Panc1 (cell line): Measurements from ENCODE around the gene MYRIP. TPM values are rescaled to one million over a fixed set of nuclear protein-coding genes. Genes with fewer than 3 reads are reported as not detected.

Source experiments
- ATAC-seq: fragments of 200-7000 bp; cut with Tn5 transposase; 2 replicates; pipeline ENCODE4 v1.9.1; 2020; ENCODE audit warnings: mild to moderate bottlenecking, moderate library complexity
- BruUV-seq: library from RNA; stranded (reverse); fragments of 400-500 nt; replicated peaks from 2 replicates; lab custom pipeline; 2021; lab: Mats Ljungman, UMichigan
- CTCF ChIA-PET: fragments of 300-600 bp; sonication (Branson Sonifier 250); formaldehyde crosslinking; loops from one replicate; lab custom pipeline; 2022; ENCODE audit warnings: antibody characterized with exemption; lab: Charles Lee
- POLR2A ChIA-PET: fragments of 300-600 bp; sonication (Branson Sonifier 250); formaldehyde crosslinking; loops from one replicate; lab custom pipeline; 2022; ENCODE audit warnings: antibody characterized with exemption; lab: Charles Lee
- DNase-seq: peaks from one replicate; pipeline ENCODE4 v3.0.0-alpha.2; 2010; ENCODE audit warnings: low read depth, low spot score
- H3K27ac ChIP-seq: 2 replicates; pipeline ENCODE4 v1.5.1; 2011; ENCODE audit warnings: mild to moderate bottlenecking, low read length, inconsistent platforms
- H3K27me3 ChIP-seq: fragments of 200-500 bp; sonication (Bioruptor generic); 2 replicates; pipeline ENCODE4 v1.6.0; 2014; ENCODE audit warnings: low read length, inconsistent platforms; ENCODE audit not compliant: control insufficient read depth, insufficient read depth
- H3K36me3 ChIP-seq: fragments of 200-500 bp; sonication (Bioruptor generic); 2 replicates; pipeline ENCODE4 v1.5.1; 2014; ENCODE audit warnings: inconsistent platforms, mild to moderate bottlenecking, low read length, moderate library complexity; ENCODE audit not compliant: control insufficient read depth, insufficient read depth
- H3K4me1 ChIP-seq: 2 replicates; pipeline ENCODE4 v1.5.1; 2011; ENCODE audit warnings: inconsistent platforms, mild to moderate bottlenecking, low read length, moderate library complexity; ENCODE audit not compliant: control insufficient read depth, insufficient read depth
- H3K4me3 ChIP-seq, 2 experiments: 2 replicates each; pipeline ENCODE4 v1.5.1; 2011 to 2012; ENCODE audit warnings: low read depth in 2 of 2, low read length in 2 of 2, mild to moderate bottlenecking in 2 of 2, inconsistent platforms in 1 of 2, moderate library complexity in 1 of 2
- H3K9me3 ChIP-seq: fragments of 200-500 bp; sonication (Bioruptor generic); 2 replicates; pipeline ENCODE4 v1.5.1; 2014; ENCODE audit warnings: low read depth, mild to moderate bottlenecking, inconsistent platforms, low read length, moderate library complexity; ENCODE audit not compliant: control insufficient read depth, insufficient read depth
- CTCF ChIP-seq: fragments of 450-650 bp; IDR thresholded peaks from 2 replicates; pipeline ENCODE4 v1.5.1; 2017; ENCODE audit warnings: mild to moderate bottlenecking
- POLR2AphosphoS5 ChIP-seq: IDR thresholded peaks from 2 replicates; pipeline ENCODE4 v1.6.1; 2012; ENCODE audit warnings: mild to moderate bottlenecking, low read depth, low read length, moderate library complexity
- SIN3A ChIP-seq: IDR thresholded peaks from 2 replicates; pipeline ENCODE4 v1.6.1; 2012; ENCODE audit warnings: low read depth, mild to moderate bottlenecking, low read length, moderate library complexity, borderline replicate concordance; ENCODE audit not compliant: insufficient read depth
- TCF7L2 ChIP-seq: IDR thresholded peaks from 2 replicates; pipeline ENCODE4 v1.6.1; 2011; ENCODE audit warnings: mild to moderate bottlenecking, low read depth, low read length, inconsistent platforms
- in situ Hi-C: cut with HindIII; loops from 2 replicates; pipeline ENCODE4 v1.10.0; 2016; ENCODE audit warnings: low sequenced_read_pairs, low pct_unique_long_range_greater_than_20kb
- intact Hi-C: fragments of 100-400 bp; cut with micrococcal nuclease; formaldehyde crosslinking; loops from one replicate; pipeline ENCODE4 v1.10.0; 2022; ENCODE audit not compliant: unreplicated experiment
- total RNA-seq: library from RNA; stranded (reverse); gene quantifications from one replicate; pipeline ENCODE4 v1.2.1, GENCODE V29; 2021; ENCODE audit not compliant: unreplicated experiment
- TF ChIP-seq, protein P1 (sequence below), 2 experiments: IDR thresholded peaks; 2 replicates each; pipeline ENCODE4 v1.6.1; 2011 to 2012; ENCODE audit warnings: low read depth in 2 of 2, control low read depth in 1 of 2, low read length in 1 of 2, mild to moderate bottlenecking in 1 of 2, moderate library complexity in 1 of 2; ENCODE audit not compliant: insufficient read depth in 1 of 2

The MYRIP gene
- total RNA-seq, 1 experiment from 2014 or later: 0.59 TPM

- intact Hi-C loops: no loop called here
- Histone ChIP-seq H3K27ac (no peak overlapping the region), H3K4me1 (no peaks in the 10 kb centered on the region), H3K4me3 (no peak overlapping the region), H3K36me3 (no peaks in the 10 kb centered on the region), H3K27me3 (no peaks in the 10 kb centered on the region), H3K9me3 (no peaks in the 10 kb centered on the region)
- in situ Hi-C loops: no loop called here
- TF ChIP-seq SIN3A: no peak
- TF ChIP-seq, protein P1, sequence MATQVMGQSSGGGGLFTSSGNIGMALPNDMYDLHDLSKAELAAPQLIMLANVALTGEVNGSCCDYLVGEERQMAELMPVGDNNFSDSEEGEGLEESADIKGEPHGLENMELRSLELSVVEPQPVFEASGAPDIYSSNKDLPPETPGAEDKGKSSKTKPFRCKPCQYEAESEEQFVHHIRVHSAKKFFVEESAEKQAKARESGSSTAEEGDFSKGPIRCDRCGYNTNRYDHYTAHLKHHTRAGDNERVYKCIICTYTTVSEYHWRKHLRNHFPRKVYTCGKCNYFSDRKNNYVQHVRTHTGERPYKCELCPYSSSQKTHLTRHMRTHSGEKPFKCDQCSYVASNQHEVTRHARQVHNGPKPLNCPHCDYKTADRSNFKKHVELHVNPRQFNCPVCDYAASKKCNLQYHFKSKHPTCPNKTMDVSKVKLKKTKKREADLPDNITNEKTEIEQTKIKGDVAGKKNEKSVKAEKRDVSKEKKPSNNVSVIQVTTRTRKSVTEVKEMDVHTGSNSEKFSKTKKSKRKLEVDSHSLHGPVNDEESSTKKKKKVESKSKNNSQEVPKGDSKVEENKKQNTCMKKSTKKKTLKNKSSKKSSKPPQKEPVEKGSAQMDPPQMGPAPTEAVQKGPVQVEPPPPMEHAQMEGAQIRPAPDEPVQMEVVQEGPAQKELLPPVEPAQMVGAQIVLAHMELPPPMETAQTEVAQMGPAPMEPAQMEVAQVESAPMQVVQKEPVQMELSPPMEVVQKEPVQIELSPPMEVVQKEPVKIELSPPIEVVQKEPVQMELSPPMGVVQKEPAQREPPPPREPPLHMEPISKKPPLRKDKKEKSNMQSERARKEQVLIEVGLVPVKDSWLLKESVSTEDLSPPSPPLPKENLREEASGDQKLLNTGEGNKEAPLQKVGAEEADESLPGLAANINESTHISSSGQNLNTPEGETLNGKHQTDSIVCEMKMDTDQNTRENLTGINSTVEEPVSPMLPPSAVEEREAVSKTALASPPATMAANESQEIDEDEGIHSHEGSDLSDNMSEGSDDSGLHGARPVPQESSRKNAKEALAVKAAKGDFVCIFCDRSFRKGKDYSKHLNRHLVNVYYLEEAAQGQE (IDR thresholded peaks at IDR 0.05; ENCODE audit: insufficient read depth in 1 of 2, low read depth in 2 of 2, low read length in 1 of 2): no peak
- no peak for TF ChIP-seq TCF7L2
- no peak for TF ChIP-seq POLR2AphosphoS5
- TF ChIP-seq CTCF: no peak
- ChIA-PET POLR2A (no interaction called here), CTCF (interaction anchor here (0.6 kb wide), 1 partner anchor 85 kb away, joined by 3 read pairs; no protein-coding TSS in a partner anchor)
- DNase-seq (no peak), ATAC-seq (no peak)
- no TSS peak for BruUV-seq
Measured at GRCh38 chr3:39934696-39935095, 125.3 kb downstream of the MYRIP start.

DNA sequence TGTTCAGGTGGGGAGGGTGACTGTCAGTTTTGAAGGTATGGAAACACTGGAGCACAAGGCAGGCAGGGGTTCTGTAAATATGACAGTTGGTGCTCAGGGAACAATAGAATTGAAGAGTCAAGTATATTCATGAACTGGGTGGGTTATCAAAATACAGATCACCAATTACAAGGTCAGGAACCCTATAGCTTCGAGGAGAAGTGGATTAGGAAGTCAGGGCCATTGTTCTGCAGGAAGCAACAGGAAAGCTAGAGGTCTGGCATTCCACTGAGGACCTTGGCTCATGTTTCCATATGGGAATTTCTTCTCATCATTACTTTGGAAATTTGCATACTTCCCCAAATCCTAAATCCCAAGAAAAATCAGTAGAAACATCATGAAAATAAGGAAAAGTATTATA is 125.9 kb downstream of the MYRIP start:
- TF ChIP-seq CTCF (no peak), POLR2AphosphoS5 (no peak), TCF7L2 (no peak), SIN3A (no peak)
- TF ChIP-seq, protein P1 (IDR thresholded peaks at IDR 0.05; ENCODE audit: insufficient read depth in 1 of 2, low read depth in 2 of 2, low read length in 1 of 2): no peak
- ChIA-PET CTCF (no interaction called here), POLR2A (no interaction called here)
- in situ Hi-C loops: no loop called here
- H3K27me3 ChIP-seq: no peaks in the 10 kb centered on the region
- H3K4me3 ChIP-seq: no peak overlapping the region
- ATAC-seq: no peak
- no peaks in the 10 kb centered on the region for H3K4me1 ChIP-seq
- intact Hi-C loops: no loop called here
- no peak for DNase-seq
- H3K9me3 ChIP-seq: no peaks in the 10 kb centered on the region
- no peak overlapping the region for H3K27ac ChIP-seq
- no peaks in the 10 kb centered on the region for H3K36me3 ChIP-seq
- BruUV-seq: no TSS peak
